ENCODE measurements around the gene VEGFC. TPM values are rescaled to one million over a fixed set of nuclear protein-coding genes. Genes with fewer than 3 reads are reported as not detected.

The VEGFC gene
- total RNA-seq = 0.94 TPM

- DNase-seq = no peak
These were observed at the start of gene VEGFC for GRCh38 chr4:176792326-176793059. TSS of gene VEGFC (minus strand) at chr4:176792922. CDS start at chr4:176792311, 611 bp downstream.

- no peak for DNase-seq
These were observed 49.0 kb upstream of the VEGFC start for GRCh38 chr4:176841711-176842112.

- DNase-seq = no peak
These were observed 47.4 kb upstream of the VEGFC start for GRCh38 chr4:176840166-176840565.

GRCh38 chr4:176839656-176840055, 46.9 kb upstream of the VEGFC start:
- DNase-seq = no peak

- DNase-seq = no peak
These were observed 46.1 kb upstream of the VEGFC start for GRCh38 chr4:176838601-176839433.

GRCh38 chr4:176837169-176837895, 44.6 kb upstream of the VEGFC start:
- no peak for DNase-seq

GRCh38 chr4:176834531-176834930, 41.8 kb upstream of the VEGFC start:
- DNase-seq = no peak

GRCh38 chr4:176833400-176834175, 40.9 kb upstream of the VEGFC start:
- no peak for DNase-seq

GRCh38 chr4:176830971-176831370, 38.2 kb upstream of the VEGFC start:
- no peak for DNase-seq

- no peak for DNase-seq
These were observed 32.9 kb upstream of the VEGFC start for GRCh38 chr4:176825586-176825985.

- no peak for DNase-seq
These were observed 32.1 kb upstream of the VEGFC start for GRCh38 chr4:176824645-176825366.

GRCh38 chr4:176818531-176818930, 25.8 kb upstream of the VEGFC start:
- no peak for DNase-seq

- no peak for DNase-seq
These were observed 24.5 kb upstream of the VEGFC start for GRCh38 chr4:176817204-176817603.

GRCh38 chr4:176814770-176815169, 22.0 kb upstream of the VEGFC start:
- no peak for DNase-seq

GRCh38 chr4:176810481-176811249, 17.9 kb upstream of the VEGFC start:
- DNase-seq = no peak

- no peak for DNase-seq
These were observed 14.2 kb upstream of the VEGFC start for GRCh38 chr4:176806778-176807375.

- no peak for DNase-seq
These were observed 12.4 kb upstream of the VEGFC start for GRCh38 chr4:176805155-176805554.

- no peak for DNase-seq
These were observed 8.3 kb upstream of the VEGFC start for GRCh38 chr4:176800891-176801534.

- DNase-seq = no peak
These were observed 6.9 kb upstream of the VEGFC start for GRCh38 chr4:176799653-176800052.

- no peak for DNase-seq
These were observed 5.8 kb upstream of the VEGFC start for GRCh38 chr4:176798540-176798939.
